ENCODE data around the gene ZP4. TPM values are rescaled to one million over a fixed set of nuclear protein-coding genes. Genes with fewer than 3 reads are reported as not detected.

ZP4 gene
- total and polyA plus RNA-seq, 2 of the 8 experiments (the other 6 are each of a cell fraction or from before 2014, with no cell fraction given) = not detected

- Histone ChIP-seq H3K79me1 (ENCODE audit: low read depth, low read length) (no peaks in the 10 kb centered on the region), H3K18ac (ENCODE audit: extremely low read depth, low read length) (no peak overlapping the region), H2AFZ (ENCODE audit: low read length) (no peak overlapping the region), H4K20me1 (replicated peaks in 1 of 2; ENCODE audit: control insufficient read depth in 1 of 2, insufficient read depth in 2 of 2, low read length in 2 of 2) (no peaks in the 10 kb centered on the region), H2BK15ac (ENCODE audit: low read length) (no peak overlapping the region), H3K27ac (ENCODE audit: low read depth, low read length) (no peak overlapping the region), H4K5ac (ENCODE audit: insufficient read length, low read depth, low read length) (no peak overlapping the region), H3K23ac (ENCODE audit: insufficient read length) (no peak overlapping the region), H3K9ac (replicated peaks in 1 of 4; ENCODE audit: extremely low read depth in 1 of 4, low read depth in 3 of 4, low read length in 3 of 4) (no peak overlapping the region), H2BK120ac (replicated peaks; ENCODE audit: low read depth, low read length) (no peak overlapping the region), H3K56ac (replicated peaks; ENCODE audit: insufficient read length, low read depth, low read length) (no peak overlapping the region), H4K91ac (replicated peaks; ENCODE audit: insufficient read length, low read length) (no peak overlapping the region), H3K14ac (ENCODE audit: insufficient read length) (no peak overlapping the region), H2BK20ac (ENCODE audit: low read length) (no peak overlapping the region), H3K4ac (replicated peaks; ENCODE audit: insufficient read length, low read depth, low read length) (no peak overlapping the region), H2BK12ac (ENCODE audit: low read depth, low read length) (no peak overlapping the region), H3K4me1 (replicated peaks in 1 of 4; ENCODE audit: control insufficient read depth in 3 of 4, insufficient read depth in 4 of 4, low read length in 3 of 4) (peaks cover 0 to 3% (median 0%) of the 10 kb centered on the region in 4 experiments; a peak in 1 of 7 replicates), H3K79me2 (ENCODE audit: control insufficient read depth in 1 of 2, insufficient read depth in 2 of 2, low read length in 2 of 2) (no peaks in the 10 kb centered on the region), H2BK5ac (ENCODE audit: low read depth, low read length) (no peak overlapping the region), H3K4me2 (ENCODE audit: insufficient read depth in 1 of 2, low read depth in 2 of 2, low read length in 2 of 2) (no peak overlapping the region), H3K9me3 (ENCODE audit: insufficient read depth in 2 of 2, low read depth in 1 of 2, low read length in 1 of 2) (no peaks in the 10 kb centered on the region), H2AK5ac (ENCODE audit: low read depth, low read length) (no peak overlapping the region), H3K23me2 (ENCODE audit: low read depth, low read length) (no peaks in the 10 kb centered on the region), H3K36me3 (ENCODE audit: control insufficient read depth in 2 of 4, insufficient read depth in 4 of 4, low read length in 3 of 4) (no peaks in the 10 kb centered on the region), H4K8ac (ENCODE audit: extremely low read depth, insufficient read depth, low read length) (no peak overlapping the region), H3K4me3 (ENCODE audit: extremely low read depth in 1 of 4, insufficient read depth in 2 of 4, low read depth in 3 of 4, low read length in 4 of 4) (no peak overlapping the region), H3K27me3 (replicated peaks in 1 of 4; ENCODE audit: control insufficient read depth in 3 of 4, extremely low read depth in 1 of 4, insufficient read depth in 3 of 4, low read length in 3 of 4) (no peaks in the 10 kb centered on the region)
- FAIRE-seq (no peak), DNase-seq (ENCODE audit: low read depth in 1 of 2, low spot score in 2 of 2) (no peak)
- ChIA-PET CTCF (ENCODE audit: partially characterized antibody) (interaction anchor here (0.9 to 4.0 kb wide), 3 partner anchors 11 to 899 kb away, joined by 3 to 28 read pairs (median 5); no protein-coding TSS in a partner anchor), POLR2A (ENCODE audit: partially characterized antibody) (no interaction called here)
- TF ChIP-seq TBP (IDR thresholded peaks at IDR 0.05; ENCODE audit: low read depth, low read length) (no peak), MAFK (IDR thresholded peaks at IDR 0.05; ENCODE audit: low read depth, low read length) (no peak), ATF2 (IDR thresholded peaks at IDR 0.05; ENCODE audit: low read length) (no peak), TAF7 (optimal IDR thresholded peaks at IDR 0.05; ENCODE audit: borderline replicate concordance, low read depth, low read length) (no peak), EZH2 (IDR thresholded peaks at IDR 0.05; ENCODE audit: low read depth, low read length, severe bottlenecking) (no peak), CREB1 (IDR thresholded peaks at IDR 0.05) (no peak), CHD1 (IDR thresholded peaks at IDR 0.05; ENCODE audit: low read depth, low read length) (no peak), ZNF274 (IDR thresholded peaks at IDR 0.05; ENCODE audit: borderline replicate concordance, extremely low read depth, low read length) (no peak), RBBP5 (IDR thresholded peaks at IDR 0.05; ENCODE audit: borderline replicate concordance, low read depth, low read length) (no peak)
- TF ChIP-seq, protein P1, sequence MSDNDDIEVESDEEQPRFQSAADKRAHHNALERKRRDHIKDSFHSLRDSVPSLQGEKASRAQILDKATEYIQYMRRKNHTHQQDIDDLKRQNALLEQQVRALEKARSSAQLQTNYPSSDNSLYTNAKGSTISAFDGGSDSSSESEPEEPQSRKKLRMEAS (IDR thresholded peaks at IDR 0.05) = no peak
- TF ChIP-seq, protein P2, sequence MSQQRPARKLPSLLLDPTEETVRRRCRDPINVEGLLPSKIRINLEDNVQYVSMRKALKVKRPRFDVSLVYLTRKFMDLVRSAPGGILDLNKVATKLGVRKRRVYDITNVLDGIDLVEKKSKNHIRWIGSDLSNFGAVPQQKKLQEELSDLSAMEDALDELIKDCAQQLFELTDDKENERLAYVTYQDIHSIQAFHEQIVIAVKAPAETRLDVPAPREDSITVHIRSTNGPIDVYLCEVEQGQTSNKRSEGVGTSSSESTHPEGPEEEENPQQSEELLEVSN (IDR thresholded peaks at IDR 0.05) = no peak
- WGBS, 2 experiments (ENCODE audit: extremely low coverage in 1 of 2, insufficient coverage in 1 of 2, insufficient read length in 1 of 2, insufficient replicate concordance in 2 of 2, low coverage in 1 of 2, low lambda C conversion rate in 2 of 2, missing lambda C conversion rate in 1 of 2) = 90% methylated on average over 7 of the region's 7 CpGs; no CpG with 5 or more reads in 1 of the 2 experiments
These were observed 306 bp downstream of the ZP4 start for GRCh38 chr1:237890416-237890815.
